IMR-90 (cell line): Measurements from ENCODE around the gene PCDHGA12. TPM values are rescaled to one million over a fixed set of nuclear protein-coding genes. Genes with fewer than 3 reads are reported as not detected.

Experiments used
- ATAC-seq: fragments of 200-7000 bp; cut with Tn5 transposase; 2 replicates; pipeline ENCODE4 v1.9.1; 2020; ENCODE audit warnings: low read depth, mild to moderate bottlenecking, moderate library complexity
- BruUV-seq: library from RNA; stranded (reverse); fragments of 400-500 nt; replicated peaks from 2 replicates; lab custom pipeline; 2021; lab: Mats Ljungman, UMichigan
- CTCF ChIA-PET: fragments of 300-600 bp; formaldehyde crosslinking; extraction: SDS; loops from one replicate; lab custom pipeline; 2021; ENCODE audit warnings: antibody characterized with exemption; lab: Yijun Ruan, JAX
- POLR2A ChIA-PET: fragments of 300-600 bp; sonication (Branson Sonifier 250); formaldehyde crosslinking; loops from one replicate; lab custom pipeline; 2022; ENCODE audit warnings: antibody characterized with exemption; ENCODE audit not compliant: unreplicated experiment; lab: Charles Lee
- DNase-seq: peaks from one replicate; pipeline ENCODE4 v3.0.0; 2013
- H2AFZ ChIP-seq: replicated peaks from 2 replicates; pipeline ENCODE3; 2013; ENCODE audit warnings: low read length, mild to moderate bottlenecking; ENCODE audit not compliant: poor library complexity
- H2AK5ac ChIP-seq: 2 replicates; pipeline ENCODE4 v1.6.1; 2013; ENCODE audit warnings: low read depth, low read length, inconsistent platforms
- H2AK9ac ChIP-seq: replicated peaks from 2 replicates; pipeline ENCODE3; 2013; ENCODE audit warnings: mild to moderate bottlenecking, low read depth, low read length, moderate library complexity; ENCODE audit not compliant: poor library complexity
- H2BK120ac ChIP-seq: 2 replicates; pipeline ENCODE4 v1.6.1; 2013; ENCODE audit warnings: low read depth, low read length, inconsistent platforms
- H2BK15ac ChIP-seq: 3 replicates; pipeline ENCODE4 v1.6.1; 2013; ENCODE audit warnings: low read depth, low read length, inconsistent platforms
- H2BK20ac ChIP-seq: 2 replicates; pipeline ENCODE4 v1.6.1; 2013; ENCODE audit warnings: low read depth, mild to moderate bottlenecking, inconsistent platforms, low read length, moderate library complexity
- H2BK5ac ChIP-seq: 2 replicates; pipeline ENCODE4 v1.6.1; 2013; ENCODE audit warnings: mild to moderate bottlenecking, low read depth, low read length, inconsistent platforms; ENCODE audit not compliant: poor library complexity, severe bottlenecking
- H3K14ac ChIP-seq: replicated peaks from 2 replicates; pipeline ENCODE4 v1.6.1; 2013; ENCODE audit warnings: low read depth, low read length, inconsistent platforms
- H3K18ac ChIP-seq: 2 replicates; pipeline ENCODE4 v1.6.1; 2013; ENCODE audit warnings: low read depth, low read length, control low read depth
- H3K23ac ChIP-seq: 2 replicates; pipeline ENCODE4 v1.6.1; 2013; ENCODE audit warnings: low read depth, low read length, inconsistent platforms
- H3K27ac ChIP-seq: 2 replicates; pipeline ENCODE4 v1.5.1; 2013; ENCODE audit warnings: mild to moderate bottlenecking, control low read depth, low read length; ENCODE audit not compliant: insufficient read depth
- H3K27me3 ChIP-seq: 2 replicates; pipeline ENCODE4 v1.6.1; 2013; ENCODE audit warnings: low read length; ENCODE audit not compliant: control insufficient read depth, insufficient read depth
- H3K36me3 ChIP-seq: 2 replicates; pipeline ENCODE4 v1.6.1; 2013; ENCODE audit warnings: low read length, mixed read lengths; ENCODE audit not compliant: control insufficient read depth, insufficient read depth
- H3K4ac ChIP-seq: 2 replicates; pipeline ENCODE4 v1.6.1; 2013; ENCODE audit warnings: low read depth, low read length, inconsistent platforms
- H3K4me1 ChIP-seq: 2 replicates; pipeline ENCODE4 v1.6.1; 2013; ENCODE audit warnings: low read length, mixed read lengths; ENCODE audit not compliant: control insufficient read depth, insufficient read depth
- H3K4me2 ChIP-seq: 2 replicates; pipeline ENCODE4 v1.6.1; 2013; ENCODE audit warnings: low read depth, mild to moderate bottlenecking, control low read depth, low read length, moderate library complexity
- H3K4me3 ChIP-seq: 2 replicates; pipeline ENCODE4 v1.5.1; 2013; ENCODE audit warnings: low read depth, mild to moderate bottlenecking, control low read depth, low read length, moderate library complexity; ENCODE audit not compliant: insufficient read depth
- H3K56ac ChIP-seq: 2 replicates; pipeline ENCODE4 v1.6.1; 2013; ENCODE audit warnings: low read length, inconsistent platforms; ENCODE audit not compliant: insufficient read depth; ENCODE audit errors: extremely low read depth
- H3K79me1 ChIP-seq, 2 experiments: 2 replicates each; pipeline ENCODE4 v1.6.1; 2013; ENCODE audit warnings: low read length in 2 of 2, inconsistent platforms in 1 of 2, low read depth in 1 of 2
- H3K9ac ChIP-seq: 2 replicates; pipeline ENCODE4 v1.6.1; 2013; ENCODE audit warnings: low read depth, low read length, control low read depth
- H3K9me1 ChIP-seq: 2 replicates; pipeline ENCODE4 v1.6.1; 2013; ENCODE audit warnings: low read length, inconsistent platforms; ENCODE audit not compliant: insufficient read depth
- H3K9me3 ChIP-seq: 2 replicates; pipeline ENCODE4 v1.6.1; 2013; ENCODE audit warnings: low read length; ENCODE audit not compliant: control insufficient read depth, insufficient read depth
- H4K20me1 ChIP-seq: 2 replicates; pipeline ENCODE4 v1.6.1; 2013; ENCODE audit warnings: low read length, inconsistent platforms; ENCODE audit not compliant: insufficient read depth
- H4K5ac ChIP-seq: 2 replicates; pipeline ENCODE4 v1.6.1; 2013; ENCODE audit warnings: mild to moderate bottlenecking, low read depth, low read length, control low read depth
- H4K8ac ChIP-seq, 2 experiments: 2 replicates each; pipeline ENCODE4 v1.6.1; 2013; ENCODE audit warnings: low read depth in 2 of 2, low read length in 2 of 2, control low read depth in 1 of 2, inconsistent platforms in 1 of 2
- H4K91ac ChIP-seq: 2 replicates; pipeline ENCODE4 v1.6.1; 2013; ENCODE audit warnings: low read depth, low read length, inconsistent platforms; ENCODE audit not compliant: insufficient read depth
- BHLHE40 ChIP-seq: fragments of 150-350 bp; IDR thresholded peaks from 2 replicates; pipeline ENCODE4 v1.6.1; 2016; ENCODE audit warnings: mild to moderate bottlenecking, low read depth, low read length
- CEBPB ChIP-seq: IDR thresholded peaks from 2 replicates; pipeline ENCODE4 v1.6.1; 2012; ENCODE audit warnings: low read depth, low read length, improper control_type of control experiment
- CHD1 ChIP-seq: IDR thresholded peaks from 2 replicates; pipeline ENCODE4 v1.6.1; 2012; ENCODE audit warnings: low read depth, low read length, improper control_type of control experiment
- CTCF ChIP-seq: conservative IDR thresholded peaks from 2 replicates; pipeline ENCODE4 v1.5.1; 2012; ENCODE audit warnings: mild to moderate bottlenecking, low read depth, low read length, improper control_type of control experiment
- ELK1 ChIP-seq: fragments of 150-350 bp; IDR thresholded peaks from 2 replicates; pipeline ENCODE4 v1.6.1; 2016; ENCODE audit warnings: low read depth, mild to moderate bottlenecking, low read length, moderate library complexity, borderline replicate concordance
- MAFK ChIP-seq: IDR thresholded peaks from 2 replicates; pipeline ENCODE4 v1.6.1; 2012; ENCODE audit warnings: low read depth, low read length, improper control_type of control experiment
- MAZ ChIP-seq: IDR thresholded peaks from 2 replicates; pipeline ENCODE4 v1.6.1; 2012; ENCODE audit warnings: low read depth, mild to moderate bottlenecking, low read length, improper control_type of control experiment, moderate library complexity, borderline replicate concordance
- MXI1 ChIP-seq: IDR thresholded peaks from 2 replicates; pipeline ENCODE4 v1.6.1; 2012; ENCODE audit warnings: low read depth, mild to moderate bottlenecking, low read length, moderate library complexity, borderline replicate concordance
- NFE2L2 ChIP-seq: fragments of 150-350 bp; IDR thresholded peaks from 2 replicates; pipeline ENCODE4 v1.6.1; 2016; ENCODE audit warnings: low read depth, mild to moderate bottlenecking, low read length
- POLR2A ChIP-seq: IDR thresholded peaks from 2 replicates; pipeline ENCODE4 v1.6.1; 2012; ENCODE audit warnings: mild to moderate bottlenecking, low read depth, low read length
- RAD21 ChIP-seq: IDR thresholded peaks from 2 replicates; pipeline ENCODE4 v1.6.1; 2012; ENCODE audit warnings: low read length, improper control_type of control experiment
- RCOR1 ChIP-seq: IDR thresholded peaks from 2 replicates; pipeline ENCODE4 v1.6.1; 2012; ENCODE audit warnings: mild to moderate bottlenecking, low read length, improper control_type of control experiment; ENCODE audit not compliant: insufficient replicate concordance
- RFX5 ChIP-seq: IDR thresholded peaks from 2 replicates; pipeline ENCODE4 v1.8.0; 2012; ENCODE audit warnings: low read depth, mild to moderate bottlenecking, low read length, moderate library complexity
- SMC3 ChIP-seq: fragments of 150-350 bp; IDR thresholded peaks from 2 replicates; pipeline ENCODE4 v1.6.1; 2016; ENCODE audit warnings: low read depth, mild to moderate bottlenecking, antibody characterized with exemption, low read length, moderate library complexity
- USF2 ChIP-seq: fragments of 150-350 bp; IDR thresholded peaks from 2 replicates; pipeline ENCODE4 v1.6.1; 2017; ENCODE audit warnings: mild to moderate bottlenecking, antibody characterized with exemption, low read length, low read depth
- WGBS, 2 experiments: methylation state at CpG; one replicate each; pipeline versions ENCODE4 v1.1.5 to v1.1.7; 2013; ENCODE audit warnings: missing lambda C conversion rate in 2 of 2; ENCODE audit not compliant: insufficient read length in 1 of 2; ENCODE audit errors: extremely low coverage in 2 of 2; 5-methylcytosine and 5-hydroxymethylcytosine counted together
- dilution Hi-C: fragments of 300-500 bp; cut with HindIII; formaldehyde crosslinking; loops from one replicate; pipeline ENCODE4 v1.14.3; 2018; ENCODE audit warnings: low sequenced_read_pairs; ENCODE audit not compliant: unreplicated experiment
- in situ Hi-C: fragments of 300-500 bp; cut with MboI; formaldehyde crosslinking; loops from 3 replicates; pipeline ENCODE4 v1.14.3; 2019; ENCODE audit warnings: low sequenced_read_pairs, inconsistent platforms, mixed read lengths
- intact Hi-C: fragments of 100-400 bp; cut with micrococcal nuclease; formaldehyde crosslinking; loops from 2 replicates; pipeline ENCODE4 v1.10.0; 2022
- polyA plus RNA-seq, 3 experiments: library from polyadenylated mRNA; depleted of rRNA; stranded (reverse); fragments of >200 nt; gene quantifications; 2 replicates each; pipeline ENCODE4 v1.2.3, GENCODE V29; 2012; ENCODE audit warnings: low replicate concordance in 1 of 3
- total RNA-seq: library from RNA; depleted of rRNA; stranded (reverse); fragments of >200 nt; gene quantifications from 2 replicates; pipeline ENCODE4 v1.2.3, GENCODE V29; 2012

PCDHGA12 gene
- total and polyA plus RNA-seq, 2 of the 4 experiments (the other 2 are of a cell fraction): 7.9 to 8.8 TPM

- no peak overlapping the region for H3K4me2 ChIP-seq
- BruUV-seq: no TSS peak
- POLR2A ChIA-PET: no interaction called here
These were observed 9.3 kb downstream of the PCDHGA12 start for GRCh38 chr5:141439411-141440141.

More at GRCh38 chr5:141439411-141440141, 9.3 kb downstream of the PCDHGA12 start:
- TF ChIP-seq USF2 (no peak), SMC3 (no peak), MAFK (no peak), MXI1 (no peak), CHD1 (no peak), RAD21 (no peak), CEBPB (no peak), RCOR1 (no peak), RFX5 (no peak), CTCF (no peak), NFE2L2 (no peak), MAZ (no peak), ELK1 (no peak), BHLHE40 (no peak), POLR2A (no peak)
- H3K9me1 ChIP-seq: no peaks in the 10 kb centered on the region
- H3K27ac ChIP-seq: no peak overlapping the region
- no peak overlapping the region for H3K23ac ChIP-seq
- no peak overlapping the region for H2BK120ac ChIP-seq
- in situ Hi-C loops (no loop called here), dilution Hi-C loops (no loop called here), intact Hi-C loops (no loop called here)
- no peaks in the 10 kb centered on the region for H3K27me3 ChIP-seq
- no peak overlapping the region for H2AFZ ChIP-seq
- H3K9ac ChIP-seq: no peak overlapping the region
- no peak overlapping the region for H3K18ac ChIP-seq
- H4K8ac ChIP-seq: no peak overlapping the region
- H2AK5ac ChIP-seq: no peak overlapping the region
- H2BK5ac ChIP-seq: no peak overlapping the region
- peaks cover 11% of the 10 kb centered on the region for H3K36me3 ChIP-seq
- DNase-seq (no peak), ATAC-seq (no peak)
- no peak overlapping the region for H2BK20ac ChIP-seq
- CTCF ChIA-PET: interaction anchor here (0.6 kb wide), 2 partner anchors 72 to 118 kb away, joined by 3 to 5 read pairs; no protein-coding TSS in a partner anchor
- H4K5ac ChIP-seq: no peak overlapping the region
- H3K4ac ChIP-seq: no peak overlapping the region
- no peaks in the 10 kb centered on the region for H4K20me1 ChIP-seq
- H3K14ac ChIP-seq: no peak overlapping the region
- 76% methylated on average over 3 of the region's 10 CpGs; no CpG with 5 or more reads in 1 of the 2 experiments for WGBS, 2 experiments
- peaks cover 2% of the 10 kb centered on the region; the same call in 1 of the 2 replicates for H3K4me1 ChIP-seq
- peaks cover 24 to 30% of the 10 kb centered on the region in 2 experiments for H3K79me1 ChIP-seq
- H3K4me3 ChIP-seq: no peak overlapping the region
- H3K9me3 ChIP-seq: peaks cover 10% of the 10 kb centered on the region; the same call in 1 of the 2 replicates
- H2BK15ac ChIP-seq: no peak overlapping the region
- no peak overlapping the region for H3K56ac ChIP-seq
- no peak overlapping the region for H4K91ac ChIP-seq
- H2AK9ac ChIP-seq: no peak overlapping the region
